ENCODE measurements around the gene UHRF1.

- TF ChIP-seq EZH2 (IDR thresholded peaks at IDR 0.05; ENCODE audit: low read length): no peak
- TF ChIP-seq, protein P1, sequence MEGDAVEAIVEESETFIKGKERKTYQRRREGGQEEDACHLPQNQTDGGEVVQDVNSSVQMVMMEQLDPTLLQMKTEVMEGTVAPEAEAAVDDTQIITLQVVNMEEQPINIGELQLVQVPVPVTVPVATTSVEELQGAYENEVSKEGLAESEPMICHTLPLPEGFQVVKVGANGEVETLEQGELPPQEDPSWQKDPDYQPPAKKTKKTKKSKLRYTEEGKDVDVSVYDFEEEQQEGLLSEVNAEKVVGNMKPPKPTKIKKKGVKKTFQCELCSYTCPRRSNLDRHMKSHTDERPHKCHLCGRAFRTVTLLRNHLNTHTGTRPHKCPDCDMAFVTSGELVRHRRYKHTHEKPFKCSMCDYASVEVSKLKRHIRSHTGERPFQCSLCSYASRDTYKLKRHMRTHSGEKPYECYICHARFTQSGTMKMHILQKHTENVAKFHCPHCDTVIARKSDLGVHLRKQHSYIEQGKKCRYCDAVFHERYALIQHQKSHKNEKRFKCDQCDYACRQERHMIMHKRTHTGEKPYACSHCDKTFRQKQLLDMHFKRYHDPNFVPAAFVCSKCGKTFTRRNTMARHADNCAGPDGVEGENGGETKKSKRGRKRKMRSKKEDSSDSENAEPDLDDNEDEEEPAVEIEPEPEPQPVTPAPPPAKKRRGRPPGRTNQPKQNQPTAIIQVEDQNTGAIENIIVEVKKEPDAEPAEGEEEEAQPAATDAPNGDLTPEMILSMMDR (optimal IDR thresholded peaks at IDR 0.05 in 1 of 3, IDR thresholded peaks at IDR 0.05 in 1 of 3, conservative IDR thresholded peaks at IDR 0.05 in 1 of 3; ENCODE audit: extremely low read depth in 1 of 3, insufficient read depth in 2 of 3, low read length in 3 of 3): no peak
Measured at GRCh38 chr19:4983346-4984105, 74.2 kb downstream of the UHRF1 start.

Data from keratinocyte (primary cell).